Uterus (tissue), 4 donors: ENCODE results near the gene TNFAIP6. TPM values are rescaled to one million over a fixed set of nuclear protein-coding genes. Genes with fewer than 3 reads are reported as not detected.
"Not testable (repeated sequence)": the region's sequence is repeated elsewhere in the genome, so short reads cannot be mapped to it uniquely, and the experiment has no call there.

Experiments
- DNase-seq, 2 donors: peaks; one replicate each; pipeline ENCODE4 v3.0.0-alpha.2; 2019 to 2020
- H3K27ac ChIP-seq, 2 donors: fragments of 200-600 bp; sonication (generic); 1 replicate in 1 of 2; 2 replicates in 1 of 2; pipeline ENCODE4 v1.5.1; 2016 to 2018
- H3K27me3 ChIP-seq, 2 donors: fragments of 200-600 bp; sonication (generic); one replicate each; pipeline ENCODE4 v1.5.1; 2018 to 2019; ENCODE audit warnings: control low read depth in 1 of 2
- H3K36me3 ChIP-seq, 2 donors: fragments of 200-600 bp; sonication (generic); one replicate each; pipeline ENCODE4 v1.5.1; 2019; ENCODE audit warnings: control low read depth in 1 of 2
- H3K4me1 ChIP-seq, 2 donors: fragments of 200-600 bp; sonication (generic); one replicate each; pipeline ENCODE4 v1.5.1; 2018 to 2019; ENCODE audit warnings: control low read depth in 1 of 2
- H3K4me3 ChIP-seq, 2 donors: fragments of 200-600 bp; sonication (generic); 1 replicate in 1 of 2; 2 replicates in 1 of 2; pipeline ENCODE4 v1.5.1; 2018 to 2019; ENCODE audit warnings: mild to moderate bottlenecking in 1 of 2
- H3K9me3 ChIP-seq, 2 donors: fragments of 200-600 bp; sonication (generic); one replicate each; pipeline ENCODE4 v1.5.1; 2019; ENCODE audit warnings: control low read depth in 1 of 2
- POLR2A ChIP-seq, 2 donors: fragments of 450-650 bp; IDR thresholded peaks; one replicate each; pipeline ENCODE4 v1.6.1; 2016; ENCODE audit warnings: antibody characterized with exemption in 2 of 2, mild to moderate bottlenecking in 1 of 2, moderate library complexity in 1 of 2
- intact Hi-C: fragments of 100-400 bp; cut with DNase I; formaldehyde crosslinking; loops from one replicate; pipeline ENCODE4 v1.15.1; 2023; ENCODE audit warnings: low total_unique reads
- total RNA-seq, 4 donors: library from RNA; depleted of rRNA in 3 of 4; stranded (reverse); fragments of >200 nt in 3 of 4; gene quantifications; one replicate each; pipeline versions ENCODE4 v1.1.0 to v1.2.4, GENCODE V29; 2014 to 2023
- TF ChIP-seq, protein P1 (sequence below), 4 experiments: fragments of 200-600 bp in 2 of 4; fragments of 450-650 bp in 2 of 4; sonication (generic) in 2 of 4; IDR thresholded peaks; one replicate each; pipeline ENCODE4 v1.5.1; 2016 to 2019; ENCODE audit warnings: antibody characterized with exemption in 4 of 4, mild to moderate bottlenecking in 2 of 4, moderate library complexity in 1 of 4
- donor health status: DM: yes; HTN: yes; CAD: no.

TNFAIP6 gene
- total RNA-seq, 4 donors from 2014 or later: 0.88 to 3.2 (median 1.6) TPM

DNA sequence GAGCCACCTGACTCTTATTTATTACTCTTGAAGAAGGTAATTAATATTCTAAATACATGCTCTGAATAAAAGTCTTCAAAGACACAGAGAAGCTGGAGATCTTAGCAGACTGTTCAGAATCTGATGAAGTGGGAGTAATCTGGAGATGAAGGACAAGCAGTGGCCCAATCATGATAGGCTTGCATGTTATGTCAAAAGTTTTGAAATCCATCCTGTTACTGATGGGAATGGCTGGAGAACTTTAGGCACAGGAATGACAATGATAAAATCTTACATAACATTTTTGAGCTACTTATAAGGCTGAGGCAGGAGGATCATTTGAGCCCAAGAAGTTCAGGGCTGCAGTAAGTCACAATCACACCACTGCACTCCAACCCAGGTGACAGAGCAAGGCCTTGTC is 49.9 kb downstream of the TNFAIP6 start:
- intact Hi-C loops: no loop called here
- Histone ChIP-seq H3K4me1 (no peaks in the 10 kb centered on the region), H3K9me3 (no peaks in the 10 kb centered on the region), H3K27me3 (no peaks in the 10 kb centered on the region), H3K4me3 (no peak overlapping the region), H3K27ac (no peak overlapping the region), H3K36me3 (no peaks in the 10 kb centered on the region)
- DNase-seq: no peak
- no peak for TF ChIP-seq POLR2A (IDR thresholded peaks at IDR 0.05)
- TF ChIP-seq, protein P1, sequence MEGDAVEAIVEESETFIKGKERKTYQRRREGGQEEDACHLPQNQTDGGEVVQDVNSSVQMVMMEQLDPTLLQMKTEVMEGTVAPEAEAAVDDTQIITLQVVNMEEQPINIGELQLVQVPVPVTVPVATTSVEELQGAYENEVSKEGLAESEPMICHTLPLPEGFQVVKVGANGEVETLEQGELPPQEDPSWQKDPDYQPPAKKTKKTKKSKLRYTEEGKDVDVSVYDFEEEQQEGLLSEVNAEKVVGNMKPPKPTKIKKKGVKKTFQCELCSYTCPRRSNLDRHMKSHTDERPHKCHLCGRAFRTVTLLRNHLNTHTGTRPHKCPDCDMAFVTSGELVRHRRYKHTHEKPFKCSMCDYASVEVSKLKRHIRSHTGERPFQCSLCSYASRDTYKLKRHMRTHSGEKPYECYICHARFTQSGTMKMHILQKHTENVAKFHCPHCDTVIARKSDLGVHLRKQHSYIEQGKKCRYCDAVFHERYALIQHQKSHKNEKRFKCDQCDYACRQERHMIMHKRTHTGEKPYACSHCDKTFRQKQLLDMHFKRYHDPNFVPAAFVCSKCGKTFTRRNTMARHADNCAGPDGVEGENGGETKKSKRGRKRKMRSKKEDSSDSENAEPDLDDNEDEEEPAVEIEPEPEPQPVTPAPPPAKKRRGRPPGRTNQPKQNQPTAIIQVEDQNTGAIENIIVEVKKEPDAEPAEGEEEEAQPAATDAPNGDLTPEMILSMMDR (IDR thresholded peaks at IDR 0.05): no peak

DNA sequence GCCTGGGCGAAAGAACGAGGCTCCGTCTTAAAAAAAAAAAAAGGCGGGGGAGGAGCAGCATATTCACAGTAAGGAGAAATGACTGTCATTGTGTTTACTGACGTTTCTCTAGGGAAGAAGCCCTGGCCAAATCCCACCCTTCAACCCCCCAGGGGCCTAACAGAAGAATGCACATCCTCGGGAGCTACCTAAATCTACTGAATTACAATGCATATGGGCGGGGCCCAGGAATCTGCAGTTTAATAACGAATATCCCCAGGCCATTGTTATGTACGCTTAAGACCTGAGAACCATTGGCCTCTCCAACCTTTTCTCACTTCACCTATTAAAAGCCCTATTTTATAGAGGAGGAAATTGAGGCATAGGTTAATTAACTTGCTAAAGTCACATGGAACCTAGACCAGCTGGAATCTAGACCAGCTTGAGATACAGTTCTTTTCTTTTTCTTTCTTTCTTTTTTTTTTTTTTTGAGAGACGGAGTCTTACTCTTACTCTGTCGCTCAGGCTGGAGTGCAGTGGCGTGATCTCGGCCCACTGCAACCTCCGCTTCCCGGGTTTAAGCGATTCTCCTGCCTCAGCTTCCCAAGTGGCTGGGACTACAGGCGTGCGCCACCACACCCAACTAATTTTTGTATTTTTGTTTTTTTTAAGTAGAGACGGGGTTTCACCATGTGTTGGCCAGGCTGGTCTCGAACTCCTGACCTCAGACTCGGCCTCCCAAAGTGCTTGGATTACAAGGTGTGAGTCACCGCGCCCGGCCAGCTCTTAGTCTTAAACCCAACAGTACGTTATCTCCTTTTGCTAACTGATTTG is 51.6 kb downstream of the TNFAIP6 start:
- Histone ChIP-seq H3K36me3 (no peaks in the 10 kb centered on the region), H3K4me1 (no peaks in the 10 kb centered on the region), H3K27ac (peak overlapping the region; percentile 94), H3K9me3 (no peaks in the 10 kb centered on the region), H3K27me3 (no peaks in the 10 kb centered on the region), H3K4me3 (peak overlapping the region in 1 of 2 donors; percentile 90)
- intact Hi-C loops: no loop called here
- DNase-seq: no peak
- no peak for TF ChIP-seq POLR2A (IDR thresholded peaks at IDR 0.05)
- TF ChIP-seq, protein P1 (IDR thresholded peaks at IDR 0.05): no peak

DNA sequence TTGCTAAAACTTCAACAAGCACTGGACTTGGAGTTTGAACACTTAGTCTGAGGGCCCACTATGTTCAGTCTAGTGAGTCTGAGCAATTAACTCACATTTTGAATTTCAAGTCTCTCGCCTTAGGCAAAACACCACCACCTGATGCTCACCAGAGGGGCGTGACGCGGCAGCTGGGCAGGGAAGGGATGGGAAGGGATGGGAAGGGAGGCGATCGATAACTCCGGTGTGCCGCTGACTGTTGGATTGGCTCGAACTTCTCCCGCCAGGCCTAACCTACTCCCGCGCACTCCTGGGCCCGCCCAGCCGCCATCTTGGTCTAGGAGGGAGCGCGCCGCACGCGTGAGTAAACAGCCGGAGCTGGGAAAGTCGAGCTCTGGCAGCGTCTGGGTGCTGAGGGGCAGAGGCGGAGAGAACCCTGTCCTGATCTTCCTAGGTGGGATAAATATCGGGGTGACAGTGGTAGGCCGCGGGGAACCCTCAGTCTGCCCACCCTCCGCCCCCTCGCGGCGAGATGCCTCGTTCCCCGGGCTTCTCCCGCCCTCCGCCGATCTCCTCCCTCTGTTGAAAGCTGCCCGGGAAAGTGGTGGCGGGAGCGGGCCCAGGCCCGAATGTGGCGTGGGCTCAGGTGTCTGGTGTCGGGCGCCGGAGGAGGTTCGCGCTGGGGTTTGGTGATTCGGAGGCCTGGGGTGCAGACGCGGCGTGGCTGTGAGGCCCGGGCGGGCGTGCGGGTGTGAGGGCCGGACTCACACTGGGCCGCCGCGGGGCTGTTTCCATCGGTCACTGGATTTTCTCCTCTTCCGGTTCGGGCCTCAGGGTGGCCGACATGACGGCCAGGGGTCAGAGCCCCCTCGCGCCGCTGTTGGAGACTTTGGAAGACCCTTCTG is 52.5 kb downstream of the TNFAIP6 start, which contains the start of gene RIF1:
TSS of gene RIF1 (plus strand) at position 302 of the 884 bp plus-strand sequence. CDS start at position 824, 522 bp downstream.
- peak; percentile 33 to 40 for TF ChIP-seq POLR2A (IDR thresholded peaks at IDR 0.05)
- TF ChIP-seq, protein P1 (IDR thresholded peaks at IDR 0.05): peak; percentile 53 to 81 (median 74)
- peak within 1 kb of the TSS; percentile 94 for H3K27ac ChIP-seq
- no peaks in the 10 kb centered on the region for H3K36me3 ChIP-seq
- intact Hi-C loops: no loop called here
- H3K4me3 ChIP-seq: peak within 1 kb of the TSS; percentile 69 to 90
- H3K9me3 ChIP-seq: no peaks in the 10 kb centered on the region
- peak; percentile 86 to 88 for DNase-seq
- H3K4me1 ChIP-seq: no peaks in the 10 kb centered on the region
- H3K27me3 ChIP-seq: no peaks in the 10 kb centered on the region

DNA sequence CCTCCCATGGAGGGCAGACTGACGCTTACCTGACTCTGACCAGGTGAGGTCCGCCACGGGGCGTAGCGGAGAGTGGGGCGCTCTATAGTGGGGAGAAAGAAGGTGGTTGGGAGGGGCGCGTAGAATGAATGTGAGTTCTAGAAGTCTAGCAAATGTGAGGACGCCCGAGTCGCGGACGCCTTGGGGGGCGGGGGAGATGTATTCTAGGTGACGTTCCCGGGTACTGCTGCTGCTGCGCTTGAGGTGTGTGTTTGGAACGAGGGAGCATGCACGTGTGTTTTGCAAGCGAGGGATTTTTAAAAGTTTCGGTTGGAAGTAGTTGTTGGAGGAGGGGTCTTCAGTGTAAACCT is 53.1 kb downstream of the TNFAIP6 start:
- DNase-seq: no peak
- no peaks in the 10 kb centered on the region for H3K4me1 ChIP-seq
- no peaks in the 10 kb centered on the region for H3K9me3 ChIP-seq
- no peak for TF ChIP-seq POLR2A (IDR thresholded peaks at IDR 0.05)
- TF ChIP-seq, protein P1 (IDR thresholded peaks at IDR 0.05): no peak
- H3K27ac ChIP-seq: peak overlapping the region; percentile 94
- H3K4me3 ChIP-seq: peak overlapping the region; percentile 69 to 90
- intact Hi-C loops: no loop called here
- H3K36me3 ChIP-seq: no peaks in the 10 kb centered on the region
- no peaks in the 10 kb centered on the region for H3K27me3 ChIP-seq

DNA sequence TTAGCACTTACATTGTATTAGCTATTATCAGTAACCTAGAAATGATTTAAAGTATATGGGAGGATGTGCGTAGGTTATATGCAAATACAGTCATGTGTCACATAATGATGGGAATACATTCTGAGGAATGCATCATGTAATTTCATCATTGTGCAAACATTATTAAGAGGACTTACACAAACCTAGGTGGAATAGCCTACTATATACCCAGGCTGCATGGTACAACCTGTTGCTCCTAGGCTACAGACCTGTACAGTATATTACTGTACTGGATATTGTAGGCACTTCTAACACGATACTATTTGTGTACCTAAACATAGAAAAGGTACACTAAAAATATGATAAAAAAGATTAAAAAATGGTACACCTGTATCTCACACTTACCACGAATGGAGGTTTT is 60.3 kb downstream of the TNFAIP6 start:
- no peaks in the 10 kb centered on the region for H3K4me1 ChIP-seq
- no peaks in the 10 kb centered on the region for H3K27me3 ChIP-seq
- no peaks in the 10 kb centered on the region for H3K9me3 ChIP-seq
- H3K27ac ChIP-seq: no peak overlapping the region
- no peak for DNase-seq
- H3K36me3 ChIP-seq: no peaks in the 10 kb centered on the region
- no peak for TF ChIP-seq POLR2A (IDR thresholded peaks at IDR 0.05)
- TF ChIP-seq, protein P1 (IDR thresholded peaks at IDR 0.05): no peak
- intact Hi-C loops: no loop called here
- no peak overlapping the region for H3K4me3 ChIP-seq

DNA sequence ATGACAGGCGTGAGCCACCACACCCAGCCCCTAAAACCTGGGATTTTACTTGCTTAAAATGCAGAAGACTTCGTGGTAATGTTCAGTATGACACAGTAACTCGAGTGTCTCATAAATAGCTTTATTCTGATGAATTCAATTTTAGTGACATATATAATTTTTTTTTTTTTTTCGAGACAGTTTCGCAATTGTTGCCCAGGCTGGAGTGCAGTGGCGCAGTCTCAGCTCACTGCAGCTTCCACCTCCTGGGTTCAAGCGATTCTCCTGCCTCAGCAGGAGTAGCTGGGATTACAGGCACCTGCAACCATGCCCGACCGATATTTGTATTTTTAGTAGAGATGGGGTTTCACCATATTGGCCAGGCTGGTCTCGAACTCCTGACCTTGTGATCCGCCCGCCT is 64.3 kb downstream of the TNFAIP6 start:
- DNase-seq, H3K4me1 ChIP-seq, H3K27me3 ChIP-seq, H3K36me3 ChIP-seq, H3K4me3 ChIP-seq, H3K27ac ChIP-seq, intact Hi-C loops, H3K9me3 ChIP-seq: not testable (repeated sequence)
